Measurements from ENCODE around the gene PAK6. TPM values are rescaled to one million over a fixed set of nuclear protein-coding genes. Genes with fewer than 3 reads are reported as not detected.
A peak's percentile ranks its signal among the peaks of the same experiment; 100 is the strongest.

PAK6 gene
- total RNA-seq, result 10 to 100 TPM in 2 of 9 donors, 1 to 10 TPM in 7; 5.0 to 17.4 (median 8.0) TPM
- 1 to 10 TPM in 1 of 2 donors, under 1 TPM in 1; 0.93 to 3.8 TPM for polyA plus RNA-seq
- long read RNA-seq, donor 1, partial matches to known transcripts, result 0 of 3 reads
- long read RNA-seq, donor 1, other reads (novel, unspliced or antisense), result 3 of 3 reads
- long read RNA-seq, donor 2, partial matches to known transcripts, result 9 of 17 reads
- long read RNA-seq, donor 2, other reads (novel, unspliced or antisense), result 6 of 17 reads
- long read RNA-seq, donor 3, partial matches to known transcripts, result 3 of 4 reads
- long read RNA-seq, donor 3, other reads (novel, unspliced or antisense), result 1 of 4 reads

GRCh38 chr15:40238532-40239403 lies at the start of gene PAK6:
Gene PAK6 (plus strand): TSS chr15:40239063. CDS start chr15:40264786, 25,723 bp downstream.
- H3K9me3 ChIP-seq, result no peaks in the 10 kb centered on the region
- peaks cover 0 to 30% (median 3%) of the 10 kb centered on the region in 12 donors for H3K4me1 ChIP-seq
- H3K27me3 ChIP-seq, result peaks cover 0 to 19% (median 0%) of the 10 kb centered on the region in 9 donors
- no peak within 1 kb of the TSS for H3K27ac ChIP-seq
- ATAC-seq (peak; percentile 5 to 76 (median 55)), DNase-seq (no peak)
- 4 to 7% (median 6%) methylated on average over 36 to 39 of the region's 39 CpGs for WGBS, 4 donors
- no peaks in the 10 kb centered on the region for H3K36me3 ChIP-seq
- TF ChIP-seq CTCF (IDR thresholded peaks at IDR 0.05) (no peak), POLR2A (IDR thresholded peaks at IDR 0.05) (no peak)
- H3K4me3 ChIP-seq, result peak within 1 kb of the TSS in 11 of 12 donors; percentile 10 to 49 (median 40)
- intact Hi-C loops (cut with DNase I), result loop anchor here in 1 of 10 donors (10.0 kb wide), 1 partner anchor 76 kb away; no protein-coding TSS in a partner anchor

DNA sequence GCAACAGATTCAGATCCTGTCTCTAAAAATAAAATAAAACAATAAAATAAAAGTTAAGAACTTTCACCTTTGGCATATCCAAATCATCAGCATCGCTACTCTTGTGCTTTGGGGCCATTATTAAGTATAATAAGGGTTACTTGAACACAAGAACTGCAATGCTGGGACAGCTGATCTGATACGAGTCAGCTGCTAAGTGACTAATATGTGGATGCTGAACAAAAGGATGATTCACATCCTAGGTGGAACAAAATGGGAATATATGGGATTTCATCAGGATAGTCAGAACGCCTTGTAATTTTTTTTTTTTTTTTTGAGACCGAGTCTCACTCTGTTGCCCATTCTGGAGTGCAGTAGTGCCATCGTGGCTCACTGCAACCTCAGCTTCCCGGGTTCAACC lies 48.3 kb upstream of the PAK6 start:
- intact Hi-C loops (cut with DNase I), result no loop called here
- Histone ChIP-seq H3K27me3 (no peaks in the 10 kb centered on the region), H3K4me1 (no peaks in the 10 kb centered on the region), H3K9me3 (no peaks in the 10 kb centered on the region), H3K27ac (no peak overlapping the region), H3K4me3 (no peak overlapping the region), H3K36me3 (no peaks in the 10 kb centered on the region)
- TF ChIP-seq POLR2A (IDR thresholded peaks at IDR 0.05), result no peak
- TF ChIP-seq CTCF (IDR thresholded peaks at IDR 0.05), result no peak
- 92 to 95% (median 93%) methylated on average over 6 of the region's 6 CpGs for WGBS, 4 donors
- ATAC-seq, result no peak
- DNase-seq, result no peak

DNA sequence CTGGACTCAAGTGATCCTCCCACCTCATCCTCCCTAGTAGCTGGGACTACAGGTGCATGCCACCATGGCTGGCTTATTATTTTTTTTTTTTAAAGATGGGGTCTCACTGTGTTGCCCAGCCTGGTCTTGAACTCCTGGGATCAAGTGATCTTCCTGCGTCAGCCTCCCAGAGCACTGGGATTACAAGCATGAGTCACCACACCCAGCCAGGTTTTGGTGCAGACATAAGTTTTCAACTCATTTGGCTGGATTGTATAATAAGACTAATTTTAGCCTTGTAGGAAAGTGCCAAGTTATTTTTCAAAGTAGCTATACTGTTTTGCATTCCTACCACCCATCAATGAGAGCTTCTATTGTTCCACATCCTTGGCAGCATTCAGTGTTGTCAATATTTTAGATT lies 45.9 kb upstream of the PAK6 start:
- no peaks in the 10 kb centered on the region for H3K9me3 ChIP-seq
- ATAC-seq, result no peak
- H3K36me3 ChIP-seq, result no peaks in the 10 kb centered on the region
- TF ChIP-seq CTCF (IDR thresholded peaks at IDR 0.05), result no peak
- no peak for TF ChIP-seq POLR2A (IDR thresholded peaks at IDR 0.05)
- H3K27ac ChIP-seq, result no peak overlapping the region
- intact Hi-C loops (cut with DNase I), result no loop called here
- no peaks in the 10 kb centered on the region for H3K27me3 ChIP-seq
- H3K4me3 ChIP-seq, result no peak overlapping the region
- H3K4me1 ChIP-seq, result no peaks in the 10 kb centered on the region
- 80 to 100% (median 84%) methylated on average over 1 of the region's 1 CpG for WGBS, 4 donors
- DNase-seq, result no peak

DNA sequence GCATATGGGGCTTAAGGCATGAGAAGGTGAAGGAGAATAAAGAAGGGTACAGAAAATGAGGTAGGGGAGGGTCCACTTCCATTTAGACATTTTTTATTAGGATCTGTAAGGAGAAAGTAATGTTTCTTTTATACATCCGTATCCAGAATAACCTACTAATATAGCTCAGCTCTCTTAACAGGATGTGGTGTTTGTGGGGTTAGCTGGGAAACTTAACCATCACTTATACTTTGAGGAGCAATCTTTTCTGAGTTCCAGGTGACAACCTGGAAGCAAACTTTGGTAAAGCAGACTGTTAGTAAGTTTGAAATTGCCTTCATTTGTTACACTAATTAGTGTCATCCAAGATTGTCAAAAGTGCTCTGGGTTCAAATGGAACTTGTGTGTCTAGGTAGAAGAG lies 41.4 kb upstream of the PAK6 start:
- DNase-seq (no peak), ATAC-seq (no peak)
- Histone ChIP-seq H3K27ac (no peak overlapping the region), H3K27me3 (no peaks in the 10 kb centered on the region), H3K4me1 (no peaks in the 10 kb centered on the region), H3K4me3 (no peak overlapping the region), H3K9me3 (no peaks in the 10 kb centered on the region), H3K36me3 (no peaks in the 10 kb centered on the region)
- no peak for TF ChIP-seq POLR2A (IDR thresholded peaks at IDR 0.05)
- 85 to 95% (median 93%) methylated on average over 1 of the region's 1 CpG for WGBS, 4 donors
- intact Hi-C loops (cut with DNase I), result no loop called here

Data from heart left ventricle (tissue), 16 donors.